ENCODE data around the gene GALNTL6.
"Not testable (repeated sequence)": the region's sequence is repeated elsewhere in the genome, so short reads cannot be mapped to it uniquely, and the experiment has no call there.

GALNTL6 gene

DNA sequence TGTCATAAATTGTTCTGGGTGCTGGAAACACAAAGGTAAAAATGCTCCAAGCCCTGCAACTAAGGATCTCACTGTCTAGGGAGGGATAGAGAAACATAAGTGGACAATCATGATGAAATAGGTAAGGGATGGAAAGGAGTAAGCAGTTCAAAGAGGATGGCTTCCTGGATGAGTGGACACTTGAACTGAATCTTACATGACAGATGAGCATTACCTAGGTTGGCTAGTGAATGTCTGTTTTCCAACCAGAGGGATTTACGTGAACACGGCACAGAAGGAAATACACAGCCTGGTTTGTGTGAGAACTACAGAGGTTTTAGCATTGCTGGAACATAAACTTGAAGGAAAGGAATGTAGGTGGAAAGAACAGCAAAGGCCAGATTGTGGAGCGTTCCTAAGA, 1205.2 kb downstream of the GALNTL6 start:
- DNase-seq (ENCODE audit: low read depth) = no peak

DNA sequence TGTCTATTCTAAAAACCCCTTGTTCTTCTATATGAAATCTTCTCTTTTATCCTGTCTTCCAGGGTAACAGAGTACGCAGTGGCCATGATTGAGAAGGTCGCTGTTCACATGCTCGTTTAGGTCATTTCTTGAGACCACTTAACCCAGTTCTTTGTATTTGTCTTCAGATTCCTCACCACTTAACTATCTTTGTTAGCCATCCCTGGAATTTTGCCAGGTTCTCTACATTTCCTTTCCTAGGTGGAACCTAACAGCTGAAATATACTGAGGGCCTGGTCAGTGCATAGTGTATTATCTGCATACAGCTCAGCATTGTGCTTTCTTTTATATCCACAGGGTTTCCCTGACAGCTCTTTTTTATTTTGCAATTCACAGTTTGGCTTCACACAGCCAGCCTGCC, 1206.5 kb downstream of the GALNTL6 start:
- DNase-seq (ENCODE audit: low read depth) = no peak

DNA sequence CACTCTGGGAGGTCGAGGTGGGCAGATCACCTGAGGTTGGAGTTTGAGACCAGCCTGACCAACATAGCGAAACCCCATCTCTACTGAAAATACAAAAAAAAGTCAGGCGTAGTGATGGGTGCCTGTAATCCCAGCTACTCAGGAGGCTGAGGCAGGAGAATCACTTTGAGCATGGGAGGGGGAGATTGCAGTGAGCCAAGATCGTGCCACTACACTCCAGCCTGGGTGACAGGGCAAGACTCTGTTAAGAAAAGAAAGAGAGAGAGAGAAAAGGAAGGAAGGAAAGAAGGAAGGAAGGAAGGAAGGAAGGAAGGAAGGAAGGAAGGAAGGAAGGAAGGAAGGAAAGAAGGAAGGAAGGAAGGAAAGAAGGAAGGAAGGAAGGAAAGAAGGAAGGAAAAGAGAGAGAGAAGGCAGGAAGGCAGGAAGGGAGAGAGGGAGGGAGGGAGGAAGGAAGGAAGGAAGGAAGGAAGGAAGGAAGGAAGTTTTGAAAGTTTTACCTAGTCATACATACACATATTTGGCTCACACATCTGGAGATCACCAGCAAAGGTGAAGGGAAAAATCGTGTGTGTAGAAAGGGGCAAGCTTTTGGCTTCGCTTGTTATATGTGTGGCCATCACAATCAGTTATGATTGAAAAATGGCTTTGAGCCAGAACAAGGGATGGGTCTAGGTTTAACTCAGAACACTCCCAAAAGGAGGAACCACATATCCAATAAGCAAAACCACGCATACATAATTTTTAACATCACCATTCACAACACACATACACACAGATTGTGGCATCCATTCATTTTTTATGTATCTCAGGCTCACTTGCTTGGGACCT, 1208.8 kb downstream of the GALNTL6 start:
- DNase-seq (ENCODE audit: low read depth) = not testable (repeated sequence)

DNA sequence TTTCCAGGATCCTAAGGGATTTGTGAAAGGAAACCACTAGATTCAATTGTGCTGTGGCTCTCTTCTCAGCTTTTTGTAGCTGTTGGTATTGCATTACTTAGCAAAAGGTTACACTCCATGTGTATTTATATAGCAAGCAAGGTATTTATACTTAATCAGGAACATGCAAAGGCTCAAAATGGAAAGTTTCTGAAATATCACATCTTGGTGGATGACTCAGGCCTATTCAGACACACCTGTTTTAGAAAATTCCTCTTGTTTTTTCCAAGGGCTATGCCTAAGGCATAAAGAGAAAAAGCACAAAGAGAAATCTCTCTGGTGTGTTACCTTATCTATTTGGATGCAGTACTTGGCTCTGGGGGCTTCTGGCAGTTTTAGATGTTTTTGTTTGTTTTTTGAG, 1211.0 kb downstream of the GALNTL6 start:
- DNase-seq (ENCODE audit: low read depth) = no peak

DNA sequence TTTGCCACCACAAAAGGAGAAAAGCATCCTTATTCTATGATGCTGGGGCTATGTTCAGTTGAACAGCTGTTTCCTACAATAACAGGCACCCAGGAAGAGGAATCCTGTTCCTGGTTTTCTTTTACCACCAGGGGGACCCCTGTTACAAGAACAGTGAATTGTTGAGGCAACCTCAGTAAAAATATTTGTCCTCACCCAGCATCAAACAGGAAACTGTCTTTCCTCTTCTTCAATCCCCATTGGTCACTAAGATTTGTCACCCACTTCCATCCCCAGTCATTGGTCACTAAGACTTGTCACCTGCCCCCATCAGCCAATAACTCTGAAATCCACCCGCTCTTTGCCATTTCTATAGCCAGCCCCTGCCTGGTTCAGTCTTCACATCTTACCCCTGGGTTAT, 1211.9 kb downstream of the GALNTL6 start:
- no peak for DNase-seq (ENCODE audit: low read depth)

DNA sequence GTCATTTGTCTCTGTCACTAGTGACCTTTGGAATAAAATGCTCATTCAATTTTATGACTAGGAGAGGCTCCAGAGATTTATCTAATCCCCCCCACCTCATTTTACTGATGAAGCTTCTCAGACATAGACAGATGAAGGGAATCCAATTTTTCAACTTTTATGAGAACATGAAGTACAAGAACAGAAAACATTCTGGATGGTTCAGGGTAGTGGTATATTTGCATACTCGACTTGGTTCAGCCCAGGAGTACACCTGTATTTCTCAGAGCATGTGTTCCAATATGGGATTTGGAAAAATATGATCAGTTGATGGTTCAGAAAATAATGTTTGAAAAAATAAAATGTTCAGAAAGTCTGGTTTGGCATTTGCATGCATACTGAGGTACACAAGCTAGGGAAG, 1224.0 kb downstream of the GALNTL6 start:
- no peak for DNase-seq (ENCODE audit: low read depth)

DNA sequence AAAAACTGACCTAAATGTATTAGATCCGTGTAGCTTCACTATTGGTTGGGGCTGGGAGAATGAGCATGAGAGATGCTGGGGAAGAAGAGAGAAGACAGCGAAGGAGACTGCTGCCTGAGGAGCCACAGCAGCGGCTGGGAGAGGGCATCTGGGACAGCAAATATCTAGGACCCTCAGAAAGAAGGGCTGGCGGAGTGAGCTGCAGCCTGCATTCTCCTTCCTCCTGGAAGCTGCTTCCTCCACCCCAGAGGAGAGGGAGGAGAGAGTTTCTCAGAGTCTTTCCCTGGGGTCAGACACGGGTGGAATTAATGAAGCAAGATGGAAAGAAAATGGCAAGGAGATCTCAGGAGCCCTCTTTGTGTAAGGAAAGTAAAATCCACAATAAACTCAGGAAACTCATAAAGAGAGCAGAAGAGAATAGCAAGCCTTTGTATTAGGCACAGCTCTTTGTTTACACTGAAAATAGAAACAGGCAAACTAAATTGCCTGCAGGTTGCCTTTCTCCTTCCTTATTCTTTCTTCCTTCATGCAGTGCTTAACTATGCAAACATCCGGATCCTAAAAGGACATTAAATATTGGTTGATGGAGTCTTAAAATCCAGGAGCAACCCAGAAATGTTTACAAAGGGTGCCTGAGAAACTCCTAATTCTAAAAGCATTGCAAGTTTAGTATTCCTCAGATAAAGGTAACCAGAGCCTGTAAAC, 1225.1 kb downstream of the GALNTL6 start:
- DNase-seq (ENCODE audit: low read depth) = no peak

DNA sequence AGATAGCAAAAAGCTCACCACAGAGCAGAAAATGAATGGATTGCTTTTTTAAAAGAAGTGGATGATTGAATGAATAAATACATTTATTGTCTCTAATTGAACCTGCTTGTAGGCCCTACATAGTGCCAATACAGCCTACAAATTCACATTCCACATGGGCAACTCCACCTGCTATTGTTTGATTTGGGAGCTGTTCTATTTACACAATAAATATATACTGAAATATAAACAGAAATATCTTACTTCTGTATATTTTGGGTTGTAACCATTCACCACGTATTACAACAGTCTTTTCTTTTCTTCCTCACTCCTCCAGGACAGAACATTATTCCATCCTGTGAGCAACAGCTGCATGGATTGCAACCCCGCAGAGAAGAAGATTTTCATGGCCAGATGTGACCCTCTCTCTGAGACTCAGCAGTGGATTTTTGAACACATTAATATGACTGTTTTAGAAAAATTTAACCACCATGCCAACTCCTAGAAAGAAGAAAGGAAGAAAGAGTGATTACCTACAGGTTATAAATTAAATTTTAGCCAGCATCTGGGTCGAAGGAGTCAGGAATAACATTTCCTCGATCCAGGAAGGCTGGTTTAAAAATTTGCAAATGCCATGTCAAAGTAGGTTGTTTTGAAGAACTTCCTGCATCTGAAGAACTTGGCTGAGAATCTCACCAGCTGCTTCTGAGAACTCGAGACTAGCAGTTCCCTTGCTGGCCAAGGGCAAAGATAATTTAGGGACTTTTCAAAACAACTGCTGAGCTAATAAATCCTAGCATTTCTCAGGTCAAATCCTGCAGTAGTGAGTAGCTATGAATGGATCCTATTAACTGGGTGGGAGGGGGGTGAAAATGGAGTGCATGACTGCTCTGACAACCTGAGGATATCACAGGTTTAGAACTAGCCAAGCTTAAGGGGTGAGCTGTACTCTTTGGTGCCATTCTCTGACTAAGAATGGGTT, 1226.7 kb downstream of the GALNTL6 start:
- no peak for DNase-seq (ENCODE audit: low read depth)

DNA sequence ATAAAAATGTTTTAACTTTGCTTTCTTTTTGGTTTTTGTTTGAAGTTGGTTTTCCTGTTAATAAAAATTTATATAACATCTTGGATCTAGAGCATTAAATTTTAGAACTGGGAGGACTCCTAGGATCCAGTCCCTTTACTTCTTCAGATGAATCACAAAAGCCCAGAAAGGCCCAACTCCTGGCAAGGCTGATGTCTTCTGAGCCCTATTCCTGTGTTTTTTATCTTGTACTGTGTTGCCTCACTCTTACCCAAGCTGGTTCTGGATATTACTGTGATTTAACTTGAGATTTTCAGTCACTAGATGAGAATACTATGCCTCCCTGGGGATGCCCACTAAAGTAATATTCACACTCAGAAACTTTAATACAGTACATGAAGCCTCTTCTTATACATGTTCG, 1228.3 kb downstream of the GALNTL6 start:
- no peak for DNase-seq (ENCODE audit: low read depth)

DNA sequence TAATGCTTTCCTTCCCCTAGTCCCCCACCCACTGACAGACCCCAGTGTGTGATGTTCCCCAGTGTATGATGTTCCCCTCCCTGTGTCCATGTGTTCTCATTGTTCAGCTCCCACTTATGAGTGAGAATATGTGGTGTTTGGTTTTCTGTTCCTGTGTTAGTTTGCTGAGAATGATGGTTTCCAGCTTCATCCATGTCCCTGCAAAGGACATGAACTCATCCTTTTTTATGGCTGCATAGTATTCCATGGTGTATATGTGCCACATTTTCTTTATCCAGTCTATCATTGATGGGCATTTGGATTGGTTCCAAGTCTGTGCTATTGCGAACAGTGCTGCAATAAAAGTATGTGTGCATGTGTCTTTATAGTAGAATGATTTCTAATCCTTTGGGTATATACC, 1228.9 kb downstream of the GALNTL6 start:
- DNase-seq (ENCODE audit: low read depth) = not testable (repeated sequence)

DNA sequence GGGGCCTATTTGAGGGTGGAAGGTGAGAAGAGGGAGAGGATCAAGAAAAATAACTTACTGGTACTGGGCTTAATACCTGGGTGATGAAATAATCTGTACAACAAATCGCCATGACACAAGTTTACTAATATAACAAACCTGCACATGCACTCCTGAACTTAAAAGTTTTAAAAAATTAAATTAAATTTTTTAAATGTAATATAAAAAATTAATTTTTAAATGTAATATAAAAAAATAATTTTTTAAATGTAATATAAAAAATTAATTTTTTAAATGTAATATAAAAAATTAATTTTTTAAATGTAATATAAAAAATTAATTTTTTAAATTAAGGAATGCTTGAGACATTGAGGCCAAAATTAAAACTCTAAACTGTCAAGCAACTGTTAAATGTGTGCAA, 1231.1 kb downstream of the GALNTL6 start:
- no peak for DNase-seq (ENCODE audit: low read depth)

DNA sequence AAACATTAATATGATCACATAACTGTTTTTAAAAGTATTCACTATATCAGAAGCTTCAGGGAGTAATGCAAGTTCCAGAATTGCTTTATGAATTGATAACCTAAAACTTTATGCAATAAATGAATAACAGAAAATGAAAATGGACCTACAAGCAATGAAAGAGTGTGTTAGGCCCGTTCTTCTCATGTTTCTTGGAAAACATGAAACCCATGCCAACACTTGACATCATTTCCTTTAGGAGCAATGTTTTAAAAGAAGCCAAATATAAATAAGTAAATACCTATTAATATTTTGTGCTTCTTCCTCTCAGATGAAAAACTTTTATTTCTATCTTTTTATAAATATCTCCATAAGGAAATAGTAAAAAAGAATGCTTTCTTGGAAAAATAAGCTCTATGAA, 1232.4 kb downstream of the GALNTL6 start:
- no peak for DNase-seq (ENCODE audit: low read depth)

DNA sequence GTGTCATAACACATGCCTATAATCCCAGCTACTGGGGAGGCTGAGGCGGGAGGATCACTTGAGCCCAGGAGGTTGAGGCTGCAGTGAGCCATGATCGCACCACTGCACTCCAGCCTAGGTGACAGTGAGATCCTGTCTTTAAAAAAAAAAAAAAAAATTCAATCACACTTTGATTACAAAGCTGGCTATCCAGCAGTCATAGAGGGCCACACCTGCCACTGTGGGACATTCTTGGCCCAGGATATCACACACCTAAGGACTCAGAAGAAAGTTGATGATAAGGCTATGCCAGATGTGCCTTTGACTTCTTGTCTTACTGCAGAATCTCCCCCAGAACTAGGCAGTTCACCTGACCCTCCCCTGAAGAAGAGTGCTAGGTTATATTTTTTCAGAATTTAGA, 1232.9 kb downstream of the GALNTL6 start:
- DNase-seq (ENCODE audit: low read depth) = no peak

DNA sequence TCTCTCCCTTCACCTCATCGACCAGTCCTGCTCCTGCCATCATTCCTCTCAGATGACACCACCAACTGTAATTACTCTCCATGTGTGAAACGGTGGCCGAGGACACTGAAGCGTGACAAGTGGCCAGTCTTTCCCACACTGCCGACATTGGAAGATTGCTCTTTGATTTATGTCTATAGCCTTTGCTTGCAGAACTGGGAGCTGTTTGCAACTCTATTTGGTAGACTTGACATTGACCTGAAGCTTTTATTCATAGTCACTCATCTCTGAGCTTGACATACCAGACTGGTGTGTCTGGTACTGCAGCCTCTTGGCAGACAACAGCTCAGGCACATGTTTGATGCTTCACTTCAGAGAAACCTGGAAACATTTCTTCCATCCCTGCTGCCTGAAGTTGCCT, 1233.6 kb downstream of the GALNTL6 start:
- no peak for DNase-seq (ENCODE audit: low read depth)

DNA sequence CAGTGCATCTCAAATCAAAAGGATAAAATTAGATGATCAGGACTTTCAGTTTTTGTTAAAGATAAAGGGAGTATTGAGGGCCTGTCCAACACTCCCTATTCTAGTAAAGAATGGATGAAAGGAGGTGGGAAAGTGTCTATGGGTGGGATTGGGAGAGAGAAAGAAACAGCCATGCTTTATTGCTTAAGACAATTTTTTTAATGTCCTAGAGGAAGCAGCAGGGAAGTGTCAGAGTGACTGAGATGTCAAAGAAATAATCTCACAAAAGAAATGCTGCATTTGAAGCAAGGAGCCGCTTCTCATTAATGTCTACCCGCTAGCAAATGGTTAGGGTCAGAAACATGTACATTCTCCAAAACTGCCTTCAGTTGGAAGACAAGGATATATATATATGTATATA, 1238.0 kb downstream of the GALNTL6 start:
- no peak for DNase-seq (ENCODE audit: low read depth)

DNA sequence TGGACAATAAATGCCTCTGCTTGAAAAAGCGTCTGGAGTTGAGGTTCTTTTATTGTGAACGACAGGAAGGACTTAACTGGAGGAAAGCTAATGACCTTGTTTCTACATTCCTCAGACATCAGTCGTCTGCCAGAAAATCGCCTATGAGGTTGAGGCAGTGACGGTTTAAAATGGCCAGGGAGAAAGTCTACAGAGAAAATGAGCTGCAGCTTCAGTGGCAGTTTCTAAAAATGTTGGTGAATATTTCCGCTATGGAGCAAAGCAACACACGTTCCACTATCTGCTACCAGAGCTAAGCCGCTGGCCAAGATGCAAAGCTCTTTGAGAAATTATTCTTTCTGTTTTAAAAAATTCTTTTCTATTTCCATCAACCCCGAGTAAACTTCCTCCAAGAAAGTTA, 1238.5 kb downstream of the GALNTL6 start:
- no peak for DNase-seq (ENCODE audit: low read depth)

DNA sequence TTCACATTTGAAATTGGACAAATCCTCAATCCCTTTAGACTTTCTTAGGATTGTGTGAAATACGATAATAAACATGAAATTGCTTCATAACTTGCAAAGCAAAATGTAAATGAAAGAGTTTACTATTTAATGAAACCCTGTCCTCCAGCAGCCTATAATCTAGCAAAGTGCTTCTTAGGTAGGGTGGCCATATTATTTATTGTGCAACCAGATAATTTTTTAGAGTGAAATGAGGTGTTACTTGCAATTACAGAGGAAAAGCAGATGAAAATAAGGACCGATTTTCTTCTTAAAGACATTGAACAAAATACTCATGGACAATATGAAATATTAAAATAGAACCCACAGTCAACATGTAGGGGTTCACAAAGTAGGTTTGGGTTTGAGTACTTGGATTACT, 1239.2 kb downstream of the GALNTL6 start:
- DNase-seq (ENCODE audit: low read depth) = no peak

DNA sequence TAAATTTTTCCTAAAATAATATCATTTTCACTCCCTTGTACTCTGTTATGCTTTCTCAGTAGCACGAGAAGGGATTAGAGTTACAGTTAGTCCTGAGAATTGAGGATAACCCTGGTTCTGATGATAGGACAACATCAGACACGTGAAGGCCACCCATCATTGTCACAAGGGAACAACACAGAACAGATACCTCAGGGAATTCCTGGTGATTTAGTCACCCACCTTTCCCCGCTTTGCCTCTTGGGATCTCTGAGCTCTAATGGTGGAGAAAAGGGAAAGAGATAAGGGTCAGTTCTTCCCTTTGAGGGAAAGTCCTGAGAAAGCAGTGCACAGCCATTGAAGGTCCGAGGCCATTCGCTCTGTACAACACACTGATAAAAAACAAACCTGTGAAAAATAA, 1243.1 kb downstream of the GALNTL6 start:
- DNase-seq (ENCODE audit: low read depth) = no peak

DNA sequence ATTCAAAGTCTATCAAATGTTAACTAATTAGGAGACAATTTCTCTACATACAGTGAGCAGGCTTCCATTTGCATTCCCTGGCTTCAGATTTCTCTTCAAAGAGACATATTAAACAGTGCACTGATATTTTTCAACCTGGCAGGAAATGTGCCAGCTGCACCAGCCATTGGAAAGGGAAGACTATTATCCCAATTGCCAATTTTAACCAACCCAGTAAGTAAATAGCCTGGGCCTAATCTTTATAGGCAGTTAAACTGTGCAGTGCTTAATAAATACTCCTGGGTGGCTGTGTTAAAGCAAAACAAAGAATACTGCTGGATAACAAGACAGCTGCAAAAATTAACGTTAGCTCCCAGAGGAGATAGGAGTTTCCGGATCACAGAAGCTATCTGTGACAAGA, 1243.5 kb downstream of the GALNTL6 start:
- DNase-seq (ENCODE audit: low read depth) = no peak

DNA sequence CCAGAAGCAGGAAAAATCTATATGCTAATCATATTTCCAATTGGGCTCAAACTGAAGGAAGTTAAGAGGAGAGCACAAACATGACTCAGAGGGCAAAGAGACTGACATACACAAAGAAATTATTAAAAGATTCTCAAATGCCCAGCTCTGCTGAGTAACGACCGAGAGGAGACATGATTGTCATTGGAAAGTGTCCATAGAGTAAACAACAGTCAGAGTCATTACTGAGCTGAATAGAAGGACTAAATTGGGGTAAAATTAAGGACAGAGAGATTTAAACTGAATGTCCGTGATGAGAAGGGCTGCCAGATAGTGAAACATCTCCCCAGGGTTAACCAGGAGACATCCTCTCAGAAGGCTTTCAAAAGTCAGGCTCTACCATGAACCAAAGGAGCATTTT, 1244.2 kb downstream of the GALNTL6 start:
- no peak for DNase-seq (ENCODE audit: low read depth)

DNA sequence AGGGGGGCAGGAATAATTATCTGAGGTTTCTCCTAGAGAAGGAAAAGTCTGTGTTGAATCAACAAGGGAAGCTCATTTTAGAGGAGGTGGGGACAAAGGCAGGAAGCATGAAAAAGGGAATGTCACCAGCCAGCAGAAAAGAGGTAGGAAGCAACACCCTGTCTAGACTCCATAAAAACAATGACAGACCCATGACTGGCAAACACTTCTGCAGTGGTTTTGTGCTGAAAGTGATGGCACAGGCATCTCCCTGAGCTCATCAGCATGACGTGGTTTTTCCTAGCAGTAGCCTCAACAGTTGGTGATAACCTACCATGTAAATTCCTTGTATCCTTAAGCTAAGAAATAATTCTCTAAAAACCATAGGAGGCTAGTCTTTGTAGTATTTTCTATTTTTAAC, 1244.7 kb downstream of the GALNTL6 start:
- no peak for DNase-seq (ENCODE audit: low read depth)

DNA sequence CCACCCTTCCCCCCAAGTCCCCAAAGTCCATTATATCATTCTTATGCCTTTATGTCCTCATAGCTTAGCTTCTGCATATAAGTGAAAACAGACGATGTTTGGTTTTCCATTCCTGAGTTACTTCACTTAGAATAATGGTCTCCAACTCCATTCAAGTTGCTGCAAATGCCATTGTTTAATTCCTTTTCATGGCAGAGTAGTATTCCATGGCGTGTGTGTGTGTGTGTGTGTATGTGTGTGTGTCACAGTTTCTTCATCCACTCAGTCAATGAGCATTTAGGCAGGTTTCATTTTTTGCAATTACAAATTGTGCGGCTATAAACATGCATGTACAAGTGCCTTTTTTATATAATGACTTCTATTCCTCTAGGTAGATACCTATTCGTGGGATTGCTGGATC, 1248.0 kb downstream of the GALNTL6 start:
- no peak for DNase-seq (ENCODE audit: low read depth)
